Measurements from ENCODE around the gene SNX15.

SNX15 gene

GRCh38 chr11:65086809-65087208 is 59.6 kb downstream of the SNX15 start:
- DNase-seq: no peak

GRCh38 chr11:65087216-65087615 is 60.0 kb downstream of the SNX15 start:
- no peak for DNase-seq

GRCh38 chr11:65087827-65088226 is 60.6 kb downstream of the SNX15 start:
- no peak for DNase-seq

GRCh38 chr11:65089621-65090020 is 62.4 kb downstream of the SNX15 start:
- DNase-seq: no peak
